SU-DHL-6 (cell line): ENCODE results near the gene KCNQ4.

ENCODE experiments used
- H2AFZ ChIP-seq: fragments of 200-600 bp; sonication (generic); 2 replicates; pipeline ENCODE4 v1.6.1; 2014; ENCODE audit warnings: low read depth, mild to moderate bottlenecking, moderate library complexity, mixed read lengths, antibody characterized with exemption, low read length; ENCODE audit not compliant: severe bottlenecking
- H3F3A ChIP-seq: fragments of 200-600 bp; shearing (Covaris generic); 2 replicates; pipeline ENCODE4 v1.6.0; 2016; ENCODE audit warnings: antibody characterized with exemption, mild to moderate bottlenecking; ENCODE audit not compliant: insufficient read depth
- H3K27ac ChIP-seq: fragments of 200-600 bp; sonication (generic); 2 replicates; pipeline ENCODE4 v1.5.1; 2016; ENCODE audit warnings: low read depth, mild to moderate bottlenecking, low read length, moderate library complexity, mixed read lengths
- H3K27me3 ChIP-seq: fragments of 200-600 bp; sonication (generic), shearing (Covaris generic); 2 replicates; pipeline ENCODE4 v1.6.0; 2014; ENCODE audit warnings: mild to moderate bottlenecking, low read length
- H3K36me3 ChIP-seq: fragments of 200-600 bp; sonication (generic); 2 replicates; pipeline ENCODE4 v1.6.1; 2014; ENCODE audit warnings: mild to moderate bottlenecking, low read length, mixed read lengths
- H3K4me2 ChIP-seq: fragments of 300-600, 200-600 bp; shearing (Covaris generic), sonication (generic); 2 replicates; pipeline ENCODE4 v1.6.0; 2014; ENCODE audit warnings: low read length, low read depth, mild to moderate bottlenecking; ENCODE audit not compliant: poor library complexity, severe bottlenecking
- H3K4me3 ChIP-seq: fragments of 200-600 bp; sonication (generic); 2 replicates; pipeline ENCODE4 v1.5.1; 2014; ENCODE audit warnings: antibody characterized with exemption, low read length, mild to moderate bottlenecking, mixed read lengths; ENCODE audit not compliant: insufficient read depth, poor library complexity, severe bottlenecking
- H3K79me2 ChIP-seq: fragments of 200-600 bp; sonication (generic); 2 replicates; pipeline ENCODE4 v1.6.1; 2014; ENCODE audit warnings: mild to moderate bottlenecking, low read length, moderate library complexity; ENCODE audit not compliant: insufficient read depth
- H3K9ac ChIP-seq: fragments of 200-600 bp; sonication (generic); 2 replicates; pipeline ENCODE4 v1.7.0; 2014; ENCODE audit warnings: mild to moderate bottlenecking, low read length
- H3K9me2 ChIP-seq: fragments of 200-600 bp; sonication (generic); replicated peaks from 2 replicates; pipeline ENCODE4 v1.6.1; 2014; ENCODE audit warnings: low read length; ENCODE audit not compliant: insufficient read depth
- H3K9me3 ChIP-seq: fragments of 200-600 bp; sonication (generic); 2 replicates; pipeline ENCODE4 v1.6.1; 2014; ENCODE audit warnings: low read length, mixed read lengths; ENCODE audit not compliant: insufficient read depth
- H4K20me1 ChIP-seq: fragments of 200-600 bp; sonication (generic); 2 replicates; pipeline ENCODE4 v1.6.1; 2014; ENCODE audit warnings: low read depth, mild to moderate bottlenecking, antibody characterized with exemption, low read length, moderate library complexity, mixed read lengths
- EZH2phosphoT487 ChIP-seq: fragments of 200-600 bp; sonication (generic), shearing (Covaris generic); conservative IDR thresholded peaks from 2 replicates; pipeline ENCODE4 v1.6.1; 2018; ENCODE audit warnings: mild to moderate bottlenecking, antibody characterized with exemption, low read length, moderate library complexity, mixed read lengths
- TF ChIP-seq, protein P1 (sequence below): fragments of 200-600 bp; sonication (generic); IDR thresholded peaks from one replicate; pipeline ENCODE4 v1.5.1; 2017; ENCODE audit warnings: antibody characterized with exemption, mild to moderate bottlenecking, low read length, moderate library complexity; ENCODE audit not compliant: insufficient read depth, poor library complexity, severe bottlenecking

Gene KCNQ4

GRCh38 chr1:40803447-40803846 lies 19.9 kb downstream of the KCNQ4 start:
- Histone ChIP-seq H3K9me2 (no peaks in the 10 kb centered on the region), H3K27me3 (no peaks in the 10 kb centered on the region), H3K4me3 (no peak overlapping the region), H3K4me2 (no peak overlapping the region), H3K36me3 (no peaks in the 10 kb centered on the region), H3K79me2 (no peaks in the 10 kb centered on the region), H3K27ac (no peak overlapping the region), H2AFZ (no peak overlapping the region), H3K9me3 (no peaks in the 10 kb centered on the region), H3F3A (no peaks in the 10 kb centered on the region), H4K20me1 (no peaks in the 10 kb centered on the region), H3K9ac (no peak overlapping the region)
- TF ChIP-seq EZH2phosphoT487, result no peak
- TF ChIP-seq, protein P1, sequence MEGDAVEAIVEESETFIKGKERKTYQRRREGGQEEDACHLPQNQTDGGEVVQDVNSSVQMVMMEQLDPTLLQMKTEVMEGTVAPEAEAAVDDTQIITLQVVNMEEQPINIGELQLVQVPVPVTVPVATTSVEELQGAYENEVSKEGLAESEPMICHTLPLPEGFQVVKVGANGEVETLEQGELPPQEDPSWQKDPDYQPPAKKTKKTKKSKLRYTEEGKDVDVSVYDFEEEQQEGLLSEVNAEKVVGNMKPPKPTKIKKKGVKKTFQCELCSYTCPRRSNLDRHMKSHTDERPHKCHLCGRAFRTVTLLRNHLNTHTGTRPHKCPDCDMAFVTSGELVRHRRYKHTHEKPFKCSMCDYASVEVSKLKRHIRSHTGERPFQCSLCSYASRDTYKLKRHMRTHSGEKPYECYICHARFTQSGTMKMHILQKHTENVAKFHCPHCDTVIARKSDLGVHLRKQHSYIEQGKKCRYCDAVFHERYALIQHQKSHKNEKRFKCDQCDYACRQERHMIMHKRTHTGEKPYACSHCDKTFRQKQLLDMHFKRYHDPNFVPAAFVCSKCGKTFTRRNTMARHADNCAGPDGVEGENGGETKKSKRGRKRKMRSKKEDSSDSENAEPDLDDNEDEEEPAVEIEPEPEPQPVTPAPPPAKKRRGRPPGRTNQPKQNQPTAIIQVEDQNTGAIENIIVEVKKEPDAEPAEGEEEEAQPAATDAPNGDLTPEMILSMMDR, result no peak

GRCh38 chr1:40803902-40804301 lies 20.3 kb downstream of the KCNQ4 start:
- H3K79me2 ChIP-seq, result no peaks in the 10 kb centered on the region
- H3K36me3 ChIP-seq, result no peaks in the 10 kb centered on the region
- no peaks in the 10 kb centered on the region for H3K9me2 ChIP-seq
- H3K4me2 ChIP-seq, result no peak overlapping the region
- H3F3A ChIP-seq, result no peaks in the 10 kb centered on the region
- H3K27me3 ChIP-seq, result no peaks in the 10 kb centered on the region
- no peaks in the 10 kb centered on the region for H3K9me3 ChIP-seq
- no peak overlapping the region for H3K27ac ChIP-seq
- no peak overlapping the region for H3K9ac ChIP-seq
- no peak overlapping the region for H3K4me3 ChIP-seq
- no peak for TF ChIP-seq EZH2phosphoT487
- TF ChIP-seq, protein P1, result no peak
- no peak overlapping the region for H2AFZ ChIP-seq
- no peaks in the 10 kb centered on the region for H4K20me1 ChIP-seq

DNA sequence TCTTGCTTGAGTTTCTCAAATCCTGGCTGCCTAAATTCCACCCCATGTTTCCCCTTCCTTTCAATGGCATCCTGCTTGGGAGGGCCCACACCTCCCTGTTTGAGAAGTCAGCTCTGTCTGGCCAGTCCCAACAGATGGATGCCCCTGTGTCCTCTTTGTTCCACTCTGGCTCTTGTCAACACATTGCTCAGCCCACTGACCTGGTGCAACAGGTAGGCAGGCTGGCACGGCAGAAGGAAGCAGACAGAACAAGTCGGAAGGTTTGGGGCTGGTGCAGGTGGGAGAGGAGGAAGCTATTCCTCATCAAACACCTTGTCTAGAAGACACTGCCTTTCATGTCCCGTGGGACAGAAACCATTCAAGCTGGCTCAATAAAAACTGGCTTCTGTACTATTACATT lies 22.7 kb downstream of the KCNQ4 start:
- Histone ChIP-seq H3K9ac (no peak overlapping the region), H3K36me3 (no peaks in the 10 kb centered on the region), H3K27me3 (no peaks in the 10 kb centered on the region), H3K79me2 (no peaks in the 10 kb centered on the region), H3K4me2 (no peak overlapping the region), H3K9me2 (no peaks in the 10 kb centered on the region), H2AFZ (no peak overlapping the region), H4K20me1 (no peaks in the 10 kb centered on the region), H3K27ac (no peak overlapping the region), H3K9me3 (no peaks in the 10 kb centered on the region), H3K4me3 (no peak overlapping the region), H3F3A (no peaks in the 10 kb centered on the region)
- TF ChIP-seq EZH2phosphoT487, result no peak
- TF ChIP-seq, protein P1, result no peak
